ENCODE results near the gene LASP1NB.

DNA sequence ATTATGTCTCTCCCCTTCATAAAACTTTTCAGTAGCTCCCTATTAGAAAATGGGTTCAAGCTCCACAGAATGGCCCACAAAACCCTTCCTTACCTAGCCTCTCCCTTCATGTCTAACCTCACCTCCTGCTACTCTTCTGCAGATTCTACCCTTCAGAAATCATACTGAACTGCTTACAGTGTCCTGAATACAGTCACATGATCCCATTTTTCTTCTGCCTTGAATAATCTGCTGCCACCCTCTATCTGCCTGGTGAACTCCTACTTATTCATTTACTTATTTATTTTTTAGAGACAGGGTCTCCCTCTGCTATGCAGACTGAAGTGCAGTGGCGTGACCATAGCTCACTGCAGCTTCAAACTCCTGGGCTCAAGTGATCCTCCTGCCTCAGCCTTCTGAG lies 15.0 kb downstream of the LASP1NB start:
- TF ChIP-seq, protein P1, sequence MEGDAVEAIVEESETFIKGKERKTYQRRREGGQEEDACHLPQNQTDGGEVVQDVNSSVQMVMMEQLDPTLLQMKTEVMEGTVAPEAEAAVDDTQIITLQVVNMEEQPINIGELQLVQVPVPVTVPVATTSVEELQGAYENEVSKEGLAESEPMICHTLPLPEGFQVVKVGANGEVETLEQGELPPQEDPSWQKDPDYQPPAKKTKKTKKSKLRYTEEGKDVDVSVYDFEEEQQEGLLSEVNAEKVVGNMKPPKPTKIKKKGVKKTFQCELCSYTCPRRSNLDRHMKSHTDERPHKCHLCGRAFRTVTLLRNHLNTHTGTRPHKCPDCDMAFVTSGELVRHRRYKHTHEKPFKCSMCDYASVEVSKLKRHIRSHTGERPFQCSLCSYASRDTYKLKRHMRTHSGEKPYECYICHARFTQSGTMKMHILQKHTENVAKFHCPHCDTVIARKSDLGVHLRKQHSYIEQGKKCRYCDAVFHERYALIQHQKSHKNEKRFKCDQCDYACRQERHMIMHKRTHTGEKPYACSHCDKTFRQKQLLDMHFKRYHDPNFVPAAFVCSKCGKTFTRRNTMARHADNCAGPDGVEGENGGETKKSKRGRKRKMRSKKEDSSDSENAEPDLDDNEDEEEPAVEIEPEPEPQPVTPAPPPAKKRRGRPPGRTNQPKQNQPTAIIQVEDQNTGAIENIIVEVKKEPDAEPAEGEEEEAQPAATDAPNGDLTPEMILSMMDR (IDR thresholded peaks at IDR 0.05) = no peak
- TF ChIP-seq EP300 (IDR thresholded peaks at IDR 0.05) (no peak), POLR2A (IDR thresholded peaks at IDR 0.05) (no peak)

Measured in tibial nerve (tissue), 4 donors.